ENCODE data around the gene LAMTOR3. TPM values are rescaled to one million over a fixed set of nuclear protein-coding genes. Genes with fewer than 3 reads are reported as not detected.

Gene LAMTOR3
- total RNA-seq, 1 experiment from 2014 or later: 30.6 TPM

GRCh38 chr4:99886146-99886545, 8.1 kb downstream of the LAMTOR3 start:
- Histone ChIP-seq H3K18ac (ENCODE audit: insufficient read length, low read depth, low read length) (no peak overlapping the region), H2BK20ac (ENCODE audit: low read depth, low read length, poor library complexity, severe bottlenecking) (no peak overlapping the region), H4K20me1 (ENCODE audit: control insufficient read depth, insufficient read depth, insufficient read length) (no peaks in the 10 kb centered on the region), H3K9ac (ENCODE audit: extremely low read depth, insufficient read length, low read length) (no peak overlapping the region), H2AFZ (ENCODE audit: low read length) (no peak overlapping the region), H3K23me2 (ENCODE audit: insufficient read length, low read depth, low read length, poor library complexity, severe bottlenecking) (no peaks in the 10 kb centered on the region), H2BK12ac (ENCODE audit: insufficient read length, low read depth, low read length) (no peak overlapping the region), H2BK15ac (ENCODE audit: low read depth, low read length) (no peak overlapping the region), H3K23ac (ENCODE audit: insufficient read length, low read depth, low read length) (no peak overlapping the region), H3K14ac (ENCODE audit: insufficient read depth, low read length) (no peak overlapping the region), H3T11ph (ENCODE audit: low read length) (no peak overlapping the region), H3K79me2 (ENCODE audit: insufficient read depth, low read length) (no peaks in the 10 kb centered on the region), H3K4me2 (ENCODE audit: insufficient read depth, insufficient read length, low read length) (no peak overlapping the region), H3K9me3 (ENCODE audit: control insufficient read depth, low read depth, low read length) (no peaks in the 10 kb centered on the region), H2BK120ac (ENCODE audit: low read depth, low read length, poor library complexity, severe bottlenecking) (no peak overlapping the region), H4K91ac (ENCODE audit: insufficient read length, low read depth, low read length) (no peak overlapping the region), H3K79me1 (ENCODE audit: insufficient read depth, low read depth, low read length, poor library complexity, severe bottlenecking) (no peaks in the 10 kb centered on the region), H3K27me3 (ENCODE audit: insufficient read depth, low read length) (no peaks in the 10 kb centered on the region), H3K27ac (ENCODE audit: insufficient read length, low read depth, low read length) (no peak overlapping the region), H2AK5ac (ENCODE audit: insufficient read length, low read length) (no peak overlapping the region), H3K4ac (ENCODE audit: low read depth, low read length) (no peak overlapping the region), H4K8ac (replicated peaks; ENCODE audit: insufficient read length, low read depth, low read length) (no peak overlapping the region), H2BK5ac (ENCODE audit: insufficient read length, low read length) (no peak overlapping the region), H3K56ac (ENCODE audit: insufficient read length, low read depth, low read length) (no peak overlapping the region), H4K5ac (ENCODE audit: insufficient read length, low read depth, low read length) (no peak overlapping the region), H3K4me1 (ENCODE audit: insufficient read depth, low read length) (no peaks in the 10 kb centered on the region)
- H3K36me3 Mint-ChIP-seq (ENCODE audit: insufficient read depth in 1 of 3, low read depth in 3 of 3): peaks cover 0 to 8% (median 5%) of the 10 kb centered on the region in 3 experiments; a peak in 4 of 7 replicates
- TF ChIP-seq CTCF (conservative IDR thresholded peaks at IDR 0.05): no peak
- H3K9me3 Mint-ChIP-seq: no peaks in the 10 kb centered on the region
- no peaks in the 10 kb centered on the region for H3K4me1 Mint-ChIP-seq
- no peak overlapping the region for H3K4me3 Mint-ChIP-seq
- H3K27me3 Mint-ChIP-seq (ENCODE audit: low read depth): no peaks in the 10 kb centered on the region
- WGBS (ENCODE audit: extremely low coverage, insufficient read length, low lambda C conversion rate): no CpG with 5 or more reads among the region's 4 CpGs
- DNase-seq: no peak
- H3K27ac Mint-ChIP-seq: no peak overlapping the region

Measured in H9 (cell line).